GM19468 (cell line): ENCODE measurements around the gene SPRYD3.

Experiments
- ATAC-seq: cut with Tn5 transposase; IDR thresholded peaks from one replicate; pipeline ENCODE4 v1.9.1; 2021; ENCODE audit warnings: mild to moderate bottlenecking, moderate library complexity, moderate number of reproducible peaks; ENCODE audit not compliant: unreplicated experiment; ENCODE audit errors: extremely low read depth

SPRYD3 gene

GRCh38 chr12:53086361-53086760 lies 7.2 kb upstream of the SPRYD3 start:
- no peak for ATAC-seq

GRCh38 chr12:53082637-53083175 lies 3.5 kb upstream of the SPRYD3 start:
- no peak for ATAC-seq

GRCh38 chr12:53078425-53079225 lies 565 bp downstream of the SPRYD3 start:
- ATAC-seq = peak; percentile 9

GRCh38 chr12:53077030-53077429 lies 2.2 kb downstream of the SPRYD3 start:
- no peak for ATAC-seq

GRCh38 chr12:53076461-53076860 lies 2.7 kb downstream of the SPRYD3 start:
- no peak for ATAC-seq

GRCh38 chr12:53074999-53075370 lies 4.2 kb downstream of the SPRYD3 start:
- no peak for ATAC-seq

- ATAC-seq = no peak
Observed at GRCh38 chr12:53074283-53074998, 4.7 kb downstream of the SPRYD3 start.

GRCh38 chr12:53073881-53074280 lies 5.3 kb downstream of the SPRYD3 start:
- ATAC-seq = no peak

GRCh38 chr12:53071591-53072551 lies 7.3 kb downstream of the SPRYD3 start:
- no peak for ATAC-seq

GRCh38 chr12:53070877-53071492 lies 8.2 kb downstream of the SPRYD3 start:
- no peak for ATAC-seq

GRCh38 chr12:53069621-53070410 lies 9.4 kb downstream of the SPRYD3 start:
- no peak for ATAC-seq

- no peak for ATAC-seq
Observed at GRCh38 chr12:53068811-53069585, 10.2 kb downstream of the SPRYD3 start.

- no peak for ATAC-seq
Observed at GRCh38 chr12:53067993-53068770, 11.0 kb downstream of the SPRYD3 start.

- no peak for ATAC-seq
Observed at GRCh38 chr12:53067074-53067992, 11.9 kb downstream of the SPRYD3 start.

GRCh38 chr12:53065975-53066931 lies 12.9 kb downstream of the SPRYD3 start:
- ATAC-seq = no peak
